Endothelial cell of umbilical vein (primary cell): ENCODE results near the gene CPEB2. TPM values are rescaled to one million over a fixed set of nuclear protein-coding genes. Genes with fewer than 3 reads are reported as not detected.

Experiments
- BruUV-seq: library from RNA; stranded (reverse); fragments of 400-500 nt; replicated peaks from 2 replicates; lab custom pipeline; 2021; lab: Mats Ljungman, UMichigan
- CTCF ChIA-PET: fragments of 300-600, 350-600 bp; sonication (Branson Sonifier 250); formaldehyde crosslinking; loops from one replicate; lab custom pipeline; 2021; ENCODE audit warnings: antibody characterized with exemption, inconsistent platforms; lab: Charles Lee
- POLR2A ChIA-PET: fragments of 300-600, 350-600 bp; sonication (Branson Sonifier 250); formaldehyde crosslinking; loops from one replicate; lab custom pipeline; 2021; ENCODE audit warnings: antibody characterized with exemption, inconsistent platforms; lab: Charles Lee
- DNase-seq: peaks from one replicate; pipeline ENCODE4 v3.0.0-alpha.2; 2011; ENCODE audit warnings: low read depth, low spot score
- FAIRE-seq: peaks from 2 replicates; lab custom pipeline; 2011; peaks lifted over from hg19 to GRCh38; lab: Jason Lieb, UNC
- H2AFZ ChIP-seq: 2 replicates; pipeline ENCODE4 v1.6.0; 2012; ENCODE audit warnings: low read depth, low read length, control low read depth, inconsistent platforms
- H3K27ac ChIP-seq: 2 replicates; pipeline ENCODE4 v1.5.1; 2011; ENCODE audit warnings: low read depth, mild to moderate bottlenecking, control low read depth, low read length, moderate library complexity; ENCODE audit not compliant: insufficient read depth
- H3K27me3 ChIP-seq, 2 experiments: 2 replicates each; pipeline versions ENCODE4 v1.6.0 to v1.6.1; 2011; ENCODE audit warnings: low read length in 2 of 2, mixed read lengths in 1 of 2; ENCODE audit not compliant: control insufficient read depth in 2 of 2, insufficient read depth in 2 of 2
- H3K36me3 ChIP-seq, 2 experiments: 2 replicates in 1 of 2; 3 replicates in 1 of 2; pipeline ENCODE4 v1.5.1; 2011; ENCODE audit warnings: low read length in 2 of 2, mild to moderate bottlenecking in 1 of 2, moderate library complexity in 1 of 2; ENCODE audit not compliant: control insufficient read depth in 2 of 2, insufficient read depth in 2 of 2; ENCODE audit errors: extremely low read depth in 1 of 2
- H3K4me1 ChIP-seq: 3 replicates; pipeline ENCODE4 v1.5.1; 2011; ENCODE audit warnings: mild to moderate bottlenecking, low read length; ENCODE audit not compliant: control insufficient read depth, insufficient read depth; ENCODE audit errors: extremely low read depth
- H3K4me2 ChIP-seq: 2 replicates; pipeline ENCODE4 v1.6.1; 2011; ENCODE audit warnings: low read length, control low read depth, mixed read lengths; ENCODE audit not compliant: insufficient read depth
- H3K4me3 ChIP-seq, 3 experiments: fragments of 200-600 bp in 1 of 3; sonication (generic), shearing (Covaris generic) in 1 of 3; replicated peaks in 1 of 3; 2 replicates each; pipeline ENCODE4 v1.5.1; 2011 to 2016; ENCODE audit warnings: control low read depth in 3 of 3, low read length in 3 of 3, mild to moderate bottlenecking in 2 of 3, inconsistent platforms in 1 of 3, low read depth in 1 of 3, moderate library complexity in 1 of 3; ENCODE audit not compliant: insufficient read depth in 1 of 3
- H3K79me2 ChIP-seq: 2 replicates; pipeline ENCODE4 v1.6.0; 2012; ENCODE audit warnings: low read length, inconsistent platforms; ENCODE audit not compliant: control insufficient read depth, insufficient read depth
- H3K9ac ChIP-seq: replicated peaks from 2 replicates; pipeline ENCODE3; 2011; ENCODE audit warnings: low read length, control low read depth; ENCODE audit not compliant: insufficient read depth; ENCODE audit errors: extremely low read depth
- H3K9me1 ChIP-seq: replicated peaks from 3 replicates; pipeline ENCODE4 v1.6.0; 2011; ENCODE audit warnings: mild to moderate bottlenecking, low read length; ENCODE audit not compliant: control insufficient read depth, insufficient read depth; ENCODE audit errors: extremely low read depth
- H3K9me3 ChIP-seq: replicated peaks from 2 replicates; pipeline ENCODE4 v1.5.1; 2012; ENCODE audit warnings: low read length, inconsistent platforms; ENCODE audit not compliant: control insufficient read depth, insufficient read depth
- H4K20me1 ChIP-seq: replicated peaks from 2 replicates; pipeline ENCODE3; 2011; ENCODE audit warnings: mild to moderate bottlenecking, low read length; ENCODE audit not compliant: control insufficient read depth, insufficient read depth; ENCODE audit errors: extremely low read depth
- CTCF ChIP-seq, 2 donors: IDR thresholded peaks; 1 replicate in 1 of 2; 2 replicates in 1 of 2; pipeline ENCODE4 v1.5.1; 2011; ENCODE audit warnings: low read length in 2 of 2, mild to moderate bottlenecking in 2 of 2, moderate library complexity in 2 of 2, control low read depth in 1 of 2, inconsistent platforms in 1 of 2, low read depth in 1 of 2; ENCODE audit not compliant: insufficient read depth in 1 of 2; ENCODE audit errors: extremely low read depth in 1 of 2
- EZH2 ChIP-seq: IDR thresholded peaks from 2 replicates; pipeline ENCODE4 v1.6.1; 2012; ENCODE audit warnings: borderline replicate concordance, low read depth, mild to moderate bottlenecking, moderate library complexity, low read length, inconsistent platforms; ENCODE audit not compliant: severe bottlenecking
- FOS ChIP-seq: IDR thresholded peaks from 2 replicates; pipeline ENCODE4 v1.6.1; 2011; ENCODE audit warnings: mild to moderate bottlenecking, low read length, moderate library complexity, borderline replicate concordance; ENCODE audit not compliant: insufficient read depth
- GATA2 ChIP-seq: IDR thresholded peaks from 2 replicates; pipeline ENCODE4 v1.7.0; 2011; ENCODE audit warnings: low read depth, mild to moderate bottlenecking, moderate library complexity, mixed read lengths, low read length; ENCODE audit not compliant: insufficient read length, insufficient read depth
- JUN ChIP-seq: IDR thresholded peaks from 2 replicates; pipeline ENCODE4 v1.6.1; 2011; ENCODE audit warnings: borderline replicate concordance, low read depth; ENCODE audit not compliant: insufficient read length, insufficient read depth
- MYC ChIP-seq: IDR thresholded peaks from one replicate; pipeline ENCODE4 v1.6.1; 2011; ENCODE audit warnings: mild to moderate bottlenecking, low read depth, low read length
- POLR2A ChIP-seq: IDR thresholded peaks from 2 replicates; pipeline ENCODE4 v1.6.1; 2012; ENCODE audit warnings: low read depth, mild to moderate bottlenecking, control low read depth, low read length
- POLR2AphosphoS5 ChIP-seq: IDR thresholded peaks from 2 replicates; pipeline ENCODE4 v1.6.1; 2012; ENCODE audit warnings: low read depth, mild to moderate bottlenecking, control low read depth, low read length, moderate library complexity; ENCODE audit not compliant: insufficient read depth
- dilution Hi-C: fragments of 300-500 bp; cut with MboI; formaldehyde crosslinking; loops from one replicate; pipeline ENCODE4 v1.15.0; 2019; ENCODE audit warnings: low sequenced_read_pairs; ENCODE audit not compliant: extremely low pct_ligation_motif_present
- intact Hi-C: fragments of 100-400 bp; cut with micrococcal nuclease; formaldehyde crosslinking; loops from one replicate; pipeline ENCODE4 v1.10.0; 2022
- polyA plus RNA-seq, 4 experiments: library from polyadenylated mRNA; depleted of rRNA in 3 of 4; stranded (reverse) in 3 of 4; unstranded in 1 of 4; fragments of >200 nt; gene quantifications; 2 replicates each; pipeline versions ENCODE4 v1.2.1 to v1.2.3, GENCODE V29; 2011 to 2012; ENCODE audit warnings: missing spikeins in 1 of 4
- total RNA-seq: library from RNA; stranded (reverse); gene quantifications from 2 replicates; pipeline ENCODE4 v1.2.3, GENCODE V29; 2021
- TF ChIP-seq, protein P1 (sequence below): IDR thresholded peaks from 2 replicates; pipeline ENCODE4 v1.6.1; 2011; ENCODE audit not compliant: insufficient read depth, insufficient read length

The CPEB2 gene
- total and polyA plus RNA-seq, 2 donors (not counting 3 experiments of a cell fraction or from before 2014, with no cell fraction given) = 2.8 to 11.7 TPM

GRCh38 chr4:15117270-15117946, 115.1 kb downstream of the CPEB2 start:
- no peak for FAIRE-seq
- Histone ChIP-seq H3K27ac (no peak overlapping the region), H3K9me1 (no peaks in the 10 kb centered on the region), H3K36me3 (no peaks in the 10 kb centered on the region), H3K9me3 (no peaks in the 10 kb centered on the region), H3K4me2 (no peak overlapping the region), H3K27me3 (no peaks in the 10 kb centered on the region), H3K4me1 (no peaks in the 10 kb centered on the region), H4K20me1 (no peaks in the 10 kb centered on the region), H2AFZ (no peak overlapping the region), H3K79me2 (no peaks in the 10 kb centered on the region), H3K4me3 (no peak overlapping the region), H3K9ac (no peak overlapping the region)
- no peak for DNase-seq
- TF ChIP-seq CTCF (IDR thresholded peaks at IDR 0.05; ENCODE audit: extremely low read depth in 1 of 2, insufficient read depth in 1 of 2, low read depth in 1 of 2, low read length in 2 of 2) (no peak), JUN (no peak), EZH2 (no peak), FOS (no peak), POLR2A (no peak), GATA2 (no peak), POLR2AphosphoS5 (no peak), MYC (no peak)
- TF ChIP-seq, protein P1, sequence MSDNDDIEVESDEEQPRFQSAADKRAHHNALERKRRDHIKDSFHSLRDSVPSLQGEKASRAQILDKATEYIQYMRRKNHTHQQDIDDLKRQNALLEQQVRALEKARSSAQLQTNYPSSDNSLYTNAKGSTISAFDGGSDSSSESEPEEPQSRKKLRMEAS = no peak
- CTCF ChIA-PET = no interaction called here
- dilution Hi-C loops (no loop called here), intact Hi-C loops (no loop called here)
- no TSS peak for BruUV-seq
- POLR2A ChIA-PET = no interaction called here
